SK-N-SH (cell line): Measurements from ENCODE around the gene MYO1H. TPM values are rescaled to one million over a fixed set of nuclear protein-coding genes. Genes with fewer than 3 reads are reported as not detected.

Experiments used
- CTCF ChIA-PET: fragments of 300-600, 350-600 bp; formaldehyde crosslinking; extraction: SDS; loops from one replicate; lab custom pipeline; 2021; lab: Yijun Ruan, JAX
- POLR2A ChIA-PET: fragments of 350-600 bp; sonication (Branson Sonifier 250); formaldehyde crosslinking; extraction: SDS; loops from one replicate; lab custom pipeline; 2020; ENCODE audit warnings: antibody characterized with exemption, inconsistent platforms; lab: Yijun Ruan, JAX
- DNase-seq: peaks from one replicate; pipeline ENCODE4 v3.0.0; 2012
- H2AFZ ChIP-seq: fragments of 200-600 bp; sonication (generic); 2 replicates; pipeline ENCODE4 v1.8.1; 2016; ENCODE audit warnings: antibody characterized with exemption, mild to moderate bottlenecking, low read depth
- H3F3A ChIP-seq: fragments of 200-600 bp; sonication (generic); replicated peaks from 2 replicates; pipeline ENCODE3; 2016; ENCODE audit warnings: antibody characterized with exemption, mild to moderate bottlenecking; ENCODE audit not compliant: insufficient read depth
- H3K27ac ChIP-seq, 2 experiments: fragments of 200-500 bp in 1 of 2; fragments of 200-600 bp in 1 of 2; sonication (Bioruptor generic) in 1 of 2; sonication (generic), shearing (Covaris generic) in 1 of 2; 2 replicates each; pipeline versions ENCODE4 v1.5.1 to v1.6.1; 2014 to 2016; ENCODE audit warnings: low read depth in 2 of 2, inconsistent platforms in 1 of 2, low read length in 1 of 2, mild to moderate bottlenecking in 1 of 2, mixed read lengths in 1 of 2
- H3K27me3 ChIP-seq: fragments of 200-600 bp; sonication (generic), shearing (Covaris generic); 2 replicates; pipeline ENCODE4 v1.6.1; 2016; ENCODE audit warnings: mixed run types; ENCODE audit not compliant: insufficient read depth
- H3K36me3 ChIP-seq, 2 experiments: fragments of 200-500 bp in 1 of 2; fragments of 200-600 bp in 1 of 2; sonication (Bioruptor generic) in 1 of 2; sonication (generic) in 1 of 2; replicated peaks in 1 of 2; 2 replicates each; pipeline versions ENCODE3 to v1.5.1; 2014 to 2016; ENCODE audit warnings: low read length in 1 of 2, mild to moderate bottlenecking in 1 of 2; ENCODE audit not compliant: insufficient read depth in 2 of 2, control insufficient read depth in 1 of 2
- H3K4me1 ChIP-seq, 2 experiments: fragments of 200-500 bp in 1 of 2; fragments of 200-600 bp in 1 of 2; sonication (Bioruptor generic) in 1 of 2; sonication (generic), shearing (Covaris generic) in 1 of 2; 2 replicates each; pipeline versions ENCODE4 v1.5.1 to v1.6.1; 2014 to 2016; ENCODE audit warnings: low read depth in 1 of 2, low read length in 1 of 2, mixed run types in 1 of 2; ENCODE audit not compliant: insufficient read depth in 2 of 2, control insufficient read depth in 1 of 2
- H3K4me2 ChIP-seq: fragments of 200-600 bp; sonication (generic), shearing (Covaris generic); 2 replicates; pipeline ENCODE4 v1.6.1; 2017; ENCODE audit warnings: mixed run types
- H3K4me3 ChIP-seq, 2 experiments: fragments of 200-500 bp in 1 of 2; fragments of 200-600 bp in 1 of 2; sonication (Bioruptor generic) in 1 of 2; sonication (generic), shearing (Covaris generic) in 1 of 2; 2 replicates each; pipeline versions ENCODE4 v1.5.1 to v1.8.1; 2014 to 2016; ENCODE audit warnings: low read depth in 2 of 2, inconsistent platforms in 1 of 2, low read length in 1 of 2, mild to moderate bottlenecking in 1 of 2, mixed read lengths in 1 of 2, moderate library complexity in 1 of 2
- H3K79me2 ChIP-seq: fragments of 200-600 bp; sonication (generic); 2 replicates; pipeline ENCODE4 v1.8.1; 2017; ENCODE audit warnings: mild to moderate bottlenecking; ENCODE audit not compliant: insufficient read depth
- H3K9ac ChIP-seq: fragments of 200-600 bp; sonication (generic); 2 replicates; pipeline ENCODE4 v1.6.1; 2017; ENCODE audit warnings: mixed run types
- H3K9me2 ChIP-seq: fragments of 200-600 bp; sonication (generic); 2 replicates; pipeline ENCODE4 v1.6.1; 2017; ENCODE audit warnings: mixed run types
- H3K9me3 ChIP-seq: fragments of 200-600 bp; sonication (generic); 2 replicates; pipeline ENCODE4 v1.6.1; 2017; ENCODE audit warnings: mixed run types, mild to moderate bottlenecking, moderate library complexity
- H4K20me1 ChIP-seq: fragments of 200-600 bp; sonication (generic); 2 replicates; pipeline ENCODE4 v1.6.1; 2017; ENCODE audit warnings: mild to moderate bottlenecking, mixed run types; ENCODE audit not compliant: insufficient read depth
- CHD2 ChIP-seq: fragments of 150-350 bp; IDR thresholded peaks from 2 replicates; pipeline ENCODE4 v1.6.1; 2018; ENCODE audit warnings: low read length; ENCODE audit not compliant: partially characterized antibody
- CTCF ChIP-seq: fragments of 200-600 bp; sonication (generic); IDR thresholded peaks from 2 replicates; pipeline ENCODE4 v1.6.1; 2017; ENCODE audit warnings: antibody characterized with exemption, mild to moderate bottlenecking, moderate library complexity
- ELF1 ChIP-seq: IDR thresholded peaks from 2 replicates; pipeline ENCODE4 v1.4.0; 2012
- EZH2phosphoT487 ChIP-seq: fragments of 200-600 bp; sonication (generic); IDR thresholded peaks from 2 replicates; pipeline ENCODE4 v1.6.1; 2017; ENCODE audit warnings: low read depth, mixed run types, mild to moderate bottlenecking, antibody characterized with exemption, moderate library complexity, borderline replicate concordance
- GATA2 ChIP-seq: sonication (generic); formaldehyde crosslinking; IDR thresholded peaks from 2 replicates; pipeline ENCODE4 v1.5.0; 2020; ENCODE audit warnings: mild to moderate bottlenecking, missing genetic modification reagents
- IRF3 ChIP-seq: fragments of 150-350 bp; IDR thresholded peaks from 2 replicates; pipeline ENCODE4 v1.6.1; 2016; ENCODE audit warnings: mild to moderate bottlenecking, low read depth, low read length
- MAX ChIP-seq: IDR thresholded peaks from 2 replicates; pipeline ENCODE4 v1.4.0; 2012; ENCODE audit warnings: low read depth
- RAD21 ChIP-seq: IDR thresholded peaks from 2 replicates; pipeline ENCODE4 v1.6.1; 2012; ENCODE audit warnings: mild to moderate bottlenecking, low read length
- RCOR1 ChIP-seq: fragments of 150-350 bp; IDR thresholded peaks from 2 replicates; pipeline ENCODE4 v1.6.1; 2017; ENCODE audit warnings: antibody characterized with exemption, low read length
- RXRA ChIP-seq: IDR thresholded peaks from 2 replicates; pipeline ENCODE4 v1.4.0; 2012; ENCODE audit warnings: low read depth, mild to moderate bottlenecking, borderline replicate concordance
- SMC3 ChIP-seq: IDR thresholded peaks from 2 replicates; pipeline ENCODE4 v1.6.1; 2012; ENCODE audit warnings: low read depth, low read length, improper control_type of control experiment
- TCF12 ChIP-seq: IDR thresholded peaks from 2 replicates; pipeline ENCODE4 v1.4.0; 2012
- TEAD4 ChIP-seq: IDR thresholded peaks from 2 replicates; pipeline ENCODE4 v1.4.0; 2012; ENCODE audit warnings: mild to moderate bottlenecking, borderline replicate concordance; ENCODE audit not compliant: insufficient read depth
- USF1 ChIP-seq: IDR thresholded peaks from 2 replicates; pipeline ENCODE4 v1.4.0; 2012; ENCODE audit warnings: low read depth, borderline replicate concordance
- YY1 ChIP-seq: IDR thresholded peaks from 2 replicates; pipeline ENCODE4 v1.4.0; 2012; ENCODE audit warnings: low read depth, mild to moderate bottlenecking
- WGBS: methylation state at CpG from one replicate; pipeline ENCODE4 v1.1.6; 2017; ENCODE audit warnings: low lambda C conversion rate; 5-methylcytosine and 5-hydroxymethylcytosine counted together
- polyA plus RNA-seq, 3 experiments: library from polyadenylated mRNA; depleted of rRNA; stranded (reverse); fragments of >200 nt; gene quantifications; 2 replicates each; pipeline ENCODE4 v1.2.3, GENCODE V29; 2012
- TF ChIP-seq, protein P1 (sequence below): IDR thresholded peaks from 2 replicates; pipeline ENCODE4 v1.4.0; 2012; ENCODE audit warnings: low read depth, borderline replicate concordance

MYO1H gene
- polyA plus RNA-seq, 1 of the 3 experiments (the other 2 are of a cell fraction): not detected

- POLR2A ChIA-PET: no interaction called here
- Histone ChIP-seq H3K4me2 (no peak overlapping the region), H3K9me2 (no peaks in the 10 kb centered on the region), H3K9me3 (no peaks in the 10 kb centered on the region), H4K20me1 (no peaks in the 10 kb centered on the region), H3K27ac (no peak overlapping the region), H3K9ac (no peak overlapping the region), H3F3A (no peaks in the 10 kb centered on the region), H3K4me1 (no peaks in the 10 kb centered on the region), H3K4me3 (no peak overlapping the region), H2AFZ (no peak overlapping the region), H3K79me2 (no peaks in the 10 kb centered on the region), H3K27me3 (no peaks in the 10 kb centered on the region), H3K36me3 (no peaks in the 10 kb centered on the region)
- CTCF ChIA-PET: interaction anchor here (1.0 to 2.5 kb wide), 4 partner anchors 8 to 113 kb away, joined by 3 to 10 read pairs (median 8); no protein-coding TSS in a partner anchor
- 45% methylated on average over 2 of the region's 2 CpGs for WGBS
- no peak for DNase-seq
- TF ChIP-seq CTCF: no peak
- TF ChIP-seq USF1: no peak
- no peak for TF ChIP-seq MAX
- no peak for TF ChIP-seq ELF1
- TF ChIP-seq CHD2: no peak
- no peak for TF ChIP-seq TCF12
- no peak for TF ChIP-seq RCOR1
- no peak for TF ChIP-seq IRF3
- no peak for TF ChIP-seq EZH2phosphoT487
- TF ChIP-seq, protein P1, sequence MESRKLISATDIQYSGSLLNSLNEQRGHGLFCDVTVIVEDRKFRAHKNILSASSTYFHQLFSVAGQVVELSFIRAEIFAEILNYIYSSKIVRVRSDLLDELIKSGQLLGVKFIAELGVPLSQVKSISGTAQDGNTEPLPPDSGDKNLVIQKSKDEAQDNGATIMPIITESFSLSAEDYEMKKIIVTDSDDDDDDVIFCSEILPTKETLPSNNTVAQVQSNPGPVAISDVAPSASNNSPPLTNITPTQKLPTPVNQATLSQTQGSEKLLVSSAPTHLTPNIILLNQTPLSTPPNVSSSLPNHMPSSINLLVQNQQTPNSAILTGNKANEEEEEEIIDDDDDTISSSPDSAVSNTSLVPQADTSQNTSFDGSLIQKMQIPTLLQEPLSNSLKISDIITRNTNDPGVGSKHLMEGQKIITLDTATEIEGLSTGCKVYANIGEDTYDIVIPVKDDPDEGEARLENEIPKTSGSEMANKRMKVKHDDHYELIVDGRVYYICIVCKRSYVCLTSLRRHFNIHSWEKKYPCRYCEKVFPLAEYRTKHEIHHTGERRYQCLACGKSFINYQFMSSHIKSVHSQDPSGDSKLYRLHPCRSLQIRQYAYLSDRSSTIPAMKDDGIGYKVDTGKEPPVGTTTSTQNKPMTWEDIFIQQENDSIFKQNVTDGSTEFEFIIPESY: no peak
- TF ChIP-seq GATA2 (CRISPR knock-in tag): no peak
- no peak for TF ChIP-seq RAD21
- no peak for TF ChIP-seq RXRA
- TF ChIP-seq TEAD4: no peak
- TF ChIP-seq SMC3: no peak
- no peak for TF ChIP-seq YY1
Observed at GRCh38 chr12:109377139-109377685, 29.5 kb downstream of the MYO1H start.
